ENCODE data around the gene COL24A1.

GRCh38 chr1:86015375-86015774 is 141.2 kb downstream of the COL24A1 start:
- no peak for TF ChIP-seq CTCF (IDR thresholded peaks at IDR 0.05; ENCODE audit: low read length)
- no peak for TF ChIP-seq EZH2 (IDR thresholded peaks at IDR 0.05; ENCODE audit: borderline replicate concordance, low read length)

Data from OCI-LY1 (cell line).